Measurements from ENCODE around the gene TSPAN5. TPM values are rescaled to one million over a fixed set of nuclear protein-coding genes. Genes with fewer than 3 reads are reported as not detected.

The TSPAN5 gene
- total RNA-seq, 1 donor from 2014 or later = 8.6 TPM

GRCh38 chr4:98608356-98608755, 50.1 kb downstream of the TSPAN5 start:
- DNase-seq (ENCODE audit: low spot score) = no peak
- intact Hi-C loops (cut with DNase I) = no loop called here

GRCh38 chr4:98606894-98607293, 51.5 kb downstream of the TSPAN5 start:
- DNase-seq (ENCODE audit: low spot score) = no peak

DNA sequence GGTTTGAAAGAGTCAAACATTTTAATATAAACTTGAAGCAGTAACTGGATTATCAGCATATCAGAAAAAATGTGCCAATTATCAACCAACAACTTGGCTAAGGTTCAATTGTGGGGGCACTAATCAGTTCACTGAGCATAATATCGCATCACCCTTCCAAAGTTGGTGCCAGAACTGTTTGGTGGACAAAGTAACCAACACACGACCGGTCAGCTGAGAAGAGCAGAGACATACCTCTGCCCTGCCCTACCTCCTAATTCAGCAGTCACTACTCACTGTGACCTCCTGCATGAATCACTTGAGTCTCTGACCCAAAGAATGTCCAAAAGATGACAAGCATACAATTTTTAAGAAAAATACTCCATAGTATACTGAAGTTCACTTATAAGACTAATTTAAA, 53.2 kb downstream of the TSPAN5 start:
- intact Hi-C loops (cut with DNase I) = no loop called here
- DNase-seq (ENCODE audit: low spot score) = no peak

More at GRCh38 chr4:98606894-98607293, 51.5 kb downstream of the TSPAN5 start:
- intact Hi-C loops (cut with DNase I) = no loop called here

- intact Hi-C loops (cut with DNase I) = no loop called here
- no peak for DNase-seq (ENCODE audit: low spot score)
Observed at GRCh38 chr4:98604723-98605122, 53.7 kb downstream of the TSPAN5 start.

DNA sequence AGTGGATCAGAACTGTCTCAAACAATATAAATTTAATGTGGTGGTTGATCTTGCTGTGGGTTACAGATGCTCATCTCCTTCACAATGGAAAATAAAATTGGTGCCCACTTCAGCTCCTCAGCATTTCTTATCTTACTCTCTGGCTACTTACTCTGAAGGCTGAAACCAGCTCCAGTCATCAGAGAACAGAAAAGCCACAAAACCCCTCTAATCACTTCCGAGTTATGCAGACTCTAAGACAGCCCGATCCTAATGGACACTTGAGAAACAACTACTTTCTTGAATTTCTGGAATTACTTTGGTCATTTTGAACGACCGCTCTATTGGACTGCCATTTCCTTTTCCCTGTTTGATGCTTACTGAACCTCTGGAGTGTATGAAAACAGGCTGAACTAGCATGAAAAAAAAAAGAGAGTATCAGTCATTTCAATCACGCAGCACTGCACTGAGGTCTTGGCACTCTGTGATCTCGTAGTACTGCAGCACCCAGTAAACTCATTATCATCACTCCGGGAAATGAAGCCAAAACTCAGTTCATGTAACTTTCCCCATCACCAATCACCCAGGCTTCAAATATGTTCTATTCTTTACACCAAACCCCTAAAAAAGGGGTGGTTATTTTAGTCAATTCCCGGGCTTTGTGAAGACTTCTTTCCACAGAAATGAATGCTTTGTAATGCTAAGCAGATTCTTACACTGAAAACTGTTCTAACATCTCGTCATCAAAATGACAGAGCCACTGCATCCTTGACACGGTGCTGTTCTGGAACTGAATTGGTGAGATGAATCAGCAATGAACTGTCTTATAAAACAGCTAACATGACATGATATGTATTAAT, 54.5 kb downstream of the TSPAN5 start:
- no peak for DNase-seq (ENCODE audit: low spot score)
- intact Hi-C loops (cut with DNase I) = no loop called here

DNA sequence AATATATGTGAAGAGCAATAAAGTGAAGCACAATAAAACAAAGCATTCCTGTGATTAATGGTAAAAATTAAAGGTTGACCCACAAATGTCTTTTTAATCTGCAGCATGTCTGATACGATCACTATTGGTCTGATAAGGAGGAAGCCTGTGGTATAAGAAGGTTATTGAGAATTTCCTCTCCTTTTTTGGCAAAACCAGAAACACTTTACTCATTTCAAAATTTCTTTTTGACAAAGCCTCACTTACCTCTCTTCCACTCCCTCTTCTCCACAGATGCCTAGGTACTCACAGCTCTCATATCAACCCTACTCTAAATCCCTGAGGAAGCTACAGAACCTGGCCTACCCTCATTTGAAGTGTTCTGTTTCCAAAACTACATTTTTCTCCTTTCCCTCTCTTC, 56.1 kb downstream of the TSPAN5 start:
- intact Hi-C loops (cut with DNase I) = no loop called here
- no peak for DNase-seq (ENCODE audit: low spot score)

DNA sequence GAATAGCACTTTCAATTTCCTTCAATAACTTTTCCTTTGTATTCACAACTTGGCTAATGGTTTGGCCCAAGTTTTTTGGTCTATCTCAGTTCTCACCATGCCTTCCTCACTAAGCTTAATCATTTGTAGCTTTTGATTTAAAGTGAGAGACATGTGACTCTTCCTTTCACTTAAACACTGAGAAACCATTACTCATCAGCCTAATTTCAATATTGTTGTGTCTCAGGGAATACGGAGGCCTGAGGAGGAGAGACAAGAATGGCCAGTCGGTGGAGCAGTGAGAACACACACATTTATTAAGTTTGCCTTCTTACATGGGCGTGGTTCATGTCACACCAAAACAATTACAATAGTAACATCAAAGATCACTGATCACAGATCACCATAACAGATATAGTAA, 56.7 kb downstream of the TSPAN5 start:
- intact Hi-C loops (cut with DNase I) = no loop called here
- no peak for DNase-seq (ENCODE audit: low spot score)

DNA sequence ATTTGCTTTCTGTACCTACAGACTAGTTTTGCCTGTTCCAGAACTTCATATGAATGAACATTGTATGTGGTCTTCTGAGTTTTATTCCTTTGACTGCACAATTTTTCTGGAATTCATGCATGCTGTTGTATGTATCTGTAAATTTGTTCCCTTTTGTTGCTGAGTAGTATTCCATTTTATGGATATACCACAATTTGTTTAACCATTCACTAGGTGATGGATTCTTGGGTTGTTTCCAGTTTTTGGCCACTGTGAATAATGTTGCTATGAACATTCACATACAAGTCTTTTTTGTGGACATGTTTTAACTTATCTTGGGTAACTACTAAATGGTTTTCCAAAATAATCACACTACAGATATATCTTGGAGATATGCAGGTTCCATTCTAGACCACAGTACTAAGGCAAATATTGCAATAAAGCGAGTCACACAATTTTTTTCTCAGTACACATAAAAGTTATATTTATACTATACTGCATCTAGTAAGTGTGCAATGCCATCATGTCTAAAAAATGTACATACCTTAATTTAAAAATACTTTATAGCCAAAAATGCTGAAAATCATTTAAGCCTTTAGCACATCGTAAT, 58.7 kb downstream of the TSPAN5 start:
- intact Hi-C loops (cut with DNase I) = no loop called here
- no peak for DNase-seq (ENCODE audit: low spot score)

DNA sequence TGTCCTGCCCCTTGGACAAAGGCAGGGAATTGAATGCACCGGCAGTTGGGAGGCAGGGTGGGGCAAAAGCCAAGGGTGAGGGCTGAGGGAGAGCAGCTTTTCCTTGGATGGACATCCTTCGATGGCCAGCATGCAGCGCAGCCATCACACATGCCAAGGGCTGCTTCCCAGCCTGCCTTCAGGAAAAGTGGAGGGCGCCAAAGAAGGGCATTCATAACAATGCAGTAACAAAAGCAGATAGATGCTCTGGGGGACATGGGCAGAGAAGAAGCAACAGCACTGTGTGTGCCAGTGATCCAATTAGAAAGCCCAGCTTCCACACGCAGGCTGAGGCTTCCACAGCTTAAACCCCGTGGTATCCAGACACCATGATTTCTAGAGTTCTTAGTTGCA, 71.5 kb downstream of the TSPAN5 start:
- intact Hi-C loops (cut with DNase I) = no loop called here

DNA sequence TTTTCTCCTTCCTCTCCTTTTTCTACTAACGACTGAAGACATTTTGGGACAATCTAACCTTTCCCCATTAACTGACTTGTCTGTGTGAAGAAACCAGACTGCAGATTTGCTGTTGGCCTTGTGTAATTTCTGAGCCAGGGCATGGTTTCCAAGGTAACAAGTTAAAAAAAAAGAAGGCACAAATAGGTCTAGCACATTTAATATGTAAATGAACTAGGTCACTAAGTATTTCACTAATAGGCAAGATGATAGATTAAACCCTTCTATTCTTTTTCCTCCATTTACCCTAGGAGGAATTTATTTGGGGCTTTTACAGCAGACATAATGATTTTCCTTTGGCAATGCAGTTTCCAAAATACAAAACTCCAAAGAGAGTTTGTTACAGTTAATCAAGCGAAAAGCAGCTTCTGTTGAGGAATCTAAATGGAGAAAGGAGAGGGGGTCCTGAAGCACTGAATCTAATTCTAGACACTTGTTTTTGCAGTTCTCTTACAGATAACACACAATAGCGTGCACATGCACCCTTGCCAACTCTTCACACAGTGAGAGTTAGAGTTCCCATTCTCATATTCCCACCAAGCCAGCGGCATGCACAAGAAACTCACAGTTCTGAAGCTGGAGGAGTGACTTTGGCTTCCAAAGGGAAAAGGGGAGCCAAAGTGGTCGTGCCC, 72.0 kb downstream of the TSPAN5 start:
- intact Hi-C loops (cut with DNase I) = no loop called here
- no peak for DNase-seq (ENCODE audit: low spot score)

More for the DNA sequence above, 71.5 kb downstream of the TSPAN5 start:
- DNase-seq (ENCODE audit: low spot score) = no peak

DNA sequence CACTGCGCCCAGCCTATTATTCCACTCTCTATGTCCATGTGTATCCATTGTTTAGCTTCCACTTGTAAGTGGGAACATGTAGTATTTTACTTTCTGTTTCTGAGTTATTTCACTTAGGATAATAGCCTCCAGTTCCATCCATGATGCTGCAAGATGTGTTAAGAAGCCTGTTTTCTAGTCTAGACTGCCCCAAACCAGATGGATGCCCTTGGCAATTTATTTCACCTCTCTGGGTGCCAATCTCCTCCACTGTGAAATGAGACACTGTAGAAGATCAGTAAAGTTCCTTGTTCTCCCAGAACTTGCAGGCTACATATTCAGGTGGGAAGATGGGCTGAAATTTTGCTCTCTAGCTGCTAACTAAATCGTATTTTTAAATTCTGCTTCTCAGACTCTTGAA, 72.8 kb downstream of the TSPAN5 start:
- no peak for DNase-seq (ENCODE audit: low spot score)
- intact Hi-C loops (cut with DNase I) = no loop called here

- no peak for DNase-seq (ENCODE audit: low spot score)
- intact Hi-C loops (cut with DNase I) = no loop called here
Observed at GRCh38 chr4:98584265-98584664, 74.1 kb downstream of the TSPAN5 start.

DNA sequence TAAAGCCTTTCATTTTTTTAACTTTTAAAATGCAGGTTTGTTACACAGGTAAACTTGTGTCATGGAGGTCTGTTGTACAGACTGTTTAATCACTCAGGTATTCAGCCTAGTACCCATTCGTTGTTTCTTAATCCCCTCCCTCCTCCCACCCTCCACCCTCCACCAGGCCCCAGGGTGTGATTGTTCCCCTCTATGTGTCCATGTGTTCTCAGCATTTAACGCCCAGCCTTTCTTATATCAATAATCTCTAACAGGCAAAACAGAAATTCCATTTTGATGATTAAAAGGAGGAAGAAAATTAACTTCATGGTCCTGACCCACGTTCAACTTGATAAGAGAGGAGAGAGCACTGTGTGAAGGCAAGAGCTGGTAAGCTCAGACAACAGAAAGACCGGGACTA, 75.1 kb downstream of the TSPAN5 start:
- DNase-seq (ENCODE audit: low spot score) = no peak
- intact Hi-C loops (cut with DNase I) = no loop called here

DNA sequence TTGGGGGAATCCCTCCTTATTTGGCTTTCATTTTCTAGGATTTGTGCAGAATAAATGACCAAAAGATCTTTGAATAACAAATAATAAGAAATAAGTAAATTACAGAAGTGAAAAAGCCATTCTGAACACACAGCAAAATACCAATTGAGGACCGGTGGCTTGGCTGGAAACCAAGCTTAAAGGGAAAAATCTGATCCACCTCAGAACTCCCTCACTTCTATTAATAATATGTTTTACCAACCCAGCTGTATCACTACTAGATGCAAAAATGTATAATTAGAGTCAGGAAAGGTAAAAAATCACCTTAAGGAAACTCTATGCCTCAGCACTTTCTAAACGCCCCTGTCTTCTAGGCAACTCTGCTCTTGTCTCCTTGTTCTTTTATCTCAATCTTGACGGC, 77.3 kb downstream of the TSPAN5 start:
- intact Hi-C loops (cut with DNase I) = no loop called here
- no peak for DNase-seq (ENCODE audit: low spot score)

- no peak for DNase-seq (ENCODE audit: low spot score)
- intact Hi-C loops (cut with DNase I) = no loop called here
Observed at GRCh38 chr4:98577956-98578355, 80.5 kb downstream of the TSPAN5 start.

GRCh38 chr4:98574816-98575215, 83.6 kb downstream of the TSPAN5 start:
- no peak for DNase-seq (ENCODE audit: low spot score)
- intact Hi-C loops (cut with DNase I) = no loop called here

DNA sequence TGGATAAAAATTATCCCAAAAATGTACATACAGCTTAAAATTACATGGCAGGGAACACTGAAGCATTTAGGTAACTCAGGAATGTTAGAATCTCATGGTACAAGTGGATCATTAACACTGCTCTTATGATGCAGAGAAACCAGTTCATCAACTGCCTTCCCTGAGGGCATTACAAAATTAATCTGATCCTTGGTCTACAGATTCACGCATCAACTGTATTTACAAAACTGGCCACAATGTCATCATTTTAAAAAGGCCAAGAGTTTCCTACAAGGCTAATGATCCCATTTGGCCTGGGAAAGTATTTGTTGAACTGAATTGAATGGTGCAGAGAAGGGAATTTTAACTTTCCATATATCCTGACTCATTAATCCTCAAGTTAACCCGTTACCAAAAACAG, 84.6 kb downstream of the TSPAN5 start:
- no peak for DNase-seq (ENCODE audit: low spot score)
- intact Hi-C loops (cut with DNase I) = no loop called here

- DNase-seq (ENCODE audit: low spot score) = no peak
- intact Hi-C loops (cut with DNase I) = no loop called here
Observed at GRCh38 chr4:98572697-98573096, 85.7 kb downstream of the TSPAN5 start.

GRCh38 chr4:98571161-98571786, 87.1 kb downstream of the TSPAN5 start:
- intact Hi-C loops (cut with DNase I) = no loop called here
- no peak for DNase-seq (ENCODE audit: low spot score)

DNA sequence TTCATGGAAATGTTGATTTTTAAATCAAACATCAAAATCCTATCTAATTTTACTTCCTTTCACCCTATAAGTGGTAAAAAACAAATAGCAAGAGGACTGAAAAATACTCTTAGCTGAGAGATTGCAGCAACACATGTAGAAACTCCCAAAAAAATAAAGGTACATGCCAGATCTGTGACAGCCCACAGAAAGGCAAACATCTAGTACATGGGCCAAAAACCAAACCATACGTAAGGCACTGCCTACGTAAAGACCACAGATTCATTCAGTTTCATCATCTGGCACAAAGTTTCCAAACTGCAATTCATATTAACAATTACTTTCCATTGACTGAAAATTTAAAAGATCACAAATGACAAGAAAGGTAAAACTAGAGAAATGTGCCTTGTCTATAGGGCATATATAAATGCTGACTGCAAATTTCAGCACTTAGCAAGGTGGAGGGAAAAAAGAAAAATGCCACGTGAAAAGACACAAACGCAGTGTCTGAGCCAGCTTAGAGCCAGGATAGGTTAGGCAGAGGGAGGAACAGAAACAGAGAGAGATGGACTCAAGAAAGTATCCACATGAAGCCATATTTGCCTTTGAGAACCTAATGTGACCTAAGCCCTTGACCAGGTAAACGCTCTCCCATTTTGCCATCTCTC, 88.1 kb downstream of the TSPAN5 start:
- intact Hi-C loops (cut with DNase I) = no loop called here
- no peak for DNase-seq (ENCODE audit: low spot score)
